Right atrium auricular region (tissue), 2 donors: ENCODE data around the gene MIAT. TPM values are rescaled to one million over a fixed set of nuclear protein-coding genes. Genes with fewer than 3 reads are reported as not detected.

Experiments used
- DNase-seq: peaks from one replicate; pipeline ENCODE4 v3.0.0-alpha.2; 2019; ENCODE audit warnings: low spot score
- H3K27ac ChIP-seq, 2 donors: fragments of 200-600 bp; sonication (generic); 1 replicate in 1 of 2; 2 replicates in 1 of 2; pipeline ENCODE4 v1.5.1; 2016 to 2019
- H3K27me3 ChIP-seq, 2 donors: fragments of 200-600 bp; sonication (generic); one replicate each; pipeline versions ENCODE4 v1.5.1 to v1.6.0; 2017 to 2019
- H3K36me3 ChIP-seq: fragments of 200-600 bp; sonication (generic); one replicate; pipeline ENCODE4 v1.5.1; 2016
- H3K4me1 ChIP-seq, 2 donors: fragments of 200-600 bp; sonication (generic); one replicate each; pipeline versions ENCODE4 v1.5.1 to v1.6.0; 2017 to 2019
- H3K4me3 ChIP-seq, 2 donors: fragments of 200-600 bp; sonication (generic); 1 replicate in 1 of 2; 2 replicates in 1 of 2; pipeline ENCODE4 v1.5.1; 2017 to 2019; ENCODE audit warnings: mild to moderate bottlenecking in 1 of 2, moderate library complexity in 1 of 2
- H3K9me3 ChIP-seq, 2 donors: fragments of 200-600 bp; sonication (generic); one replicate each; pipeline ENCODE4 v1.5.1; 2019
- CTCF ChIP-seq, 2 donors: fragments of 200-600 bp; sonication (generic); IDR thresholded peaks; one replicate each; pipeline ENCODE4 v1.5.1; 2019; ENCODE audit warnings: antibody characterized with exemption in 2 of 2
- total RNA-seq, 2 donors: library from RNA; depleted of rRNA; stranded (reverse); fragments of >200 nt; gene quantifications; one replicate each; pipeline ENCODE4 v1.1.0, GENCODE V29; 2016

The MIAT gene
- total RNA-seq, 2 donors from 2014 or later: 0.19 to 2.0 TPM

- Histone ChIP-seq H3K27me3 (peaks cover 15 to 19% of the 10 kb centered on the region in 2 donors), H3K9me3 (no peaks in the 10 kb centered on the region), H3K27ac (no peak overlapping the region)
Measured at GRCh38 chr22:26658161-26658560, 773 bp downstream of the MIAT start.

DNA sequence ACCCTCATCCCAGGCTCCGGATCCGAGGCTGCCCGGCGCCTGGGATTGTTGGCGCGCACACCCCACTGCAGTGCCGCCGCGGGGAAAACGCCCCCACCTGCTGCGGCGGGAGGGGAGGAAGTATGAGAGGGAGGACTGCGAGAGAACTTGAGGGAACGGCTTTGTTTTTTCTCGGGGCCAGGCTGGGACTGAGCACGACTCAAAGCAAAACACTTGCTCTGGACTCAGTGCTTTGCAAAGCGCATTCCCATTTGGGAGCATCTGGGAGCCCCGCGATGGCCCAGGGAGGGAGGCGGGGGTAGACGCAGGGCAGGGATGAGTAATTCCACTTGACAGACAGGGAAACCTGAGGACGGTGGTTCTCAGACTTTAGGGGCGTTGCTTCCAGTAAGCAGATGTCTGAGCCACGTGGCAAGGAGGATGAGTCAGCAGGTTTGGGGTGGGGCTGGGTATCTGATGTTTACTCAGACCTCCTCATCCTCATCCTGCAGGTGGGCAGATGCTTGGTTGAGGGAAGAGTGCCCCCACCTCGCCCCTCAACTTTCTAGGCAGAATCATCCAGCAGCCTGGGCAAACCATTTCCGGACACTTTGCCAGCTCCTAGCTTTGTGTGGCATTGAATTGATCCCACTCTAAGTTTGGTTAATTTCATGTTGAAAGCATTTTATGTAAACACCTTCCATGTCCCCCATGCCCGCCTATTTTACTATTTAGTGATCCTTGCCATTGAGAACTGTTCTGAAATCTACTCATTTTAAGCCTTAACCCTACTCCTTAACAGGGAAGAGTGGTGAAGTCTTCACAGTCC lies 1.5 kb downstream of the MIAT start:
- Histone ChIP-seq H3K27me3 (peaks cover 15 to 19% of the 10 kb centered on the region in 2 donors), H3K36me3 (no peaks in the 10 kb centered on the region), H3K9me3 (no peaks in the 10 kb centered on the region), H3K4me1 (peaks cover 0 to 26% of the 10 kb centered on the region in 2 donors), H3K27ac (no peak overlapping the region), H3K4me3 (peak overlapping the region; percentile 1 to 40)
- TF ChIP-seq CTCF (IDR thresholded peaks at IDR 0.05): no peak
- DNase-seq: no peak

More at GRCh38 chr22:26658161-26658560, 773 bp downstream of the MIAT start:
- H3K4me1 ChIP-seq: peaks cover 0 to 26% of the 10 kb centered on the region in 2 donors
- no peaks in the 10 kb centered on the region for H3K36me3 ChIP-seq
- peak overlapping the region in 1 of 2 donors; percentile 40 for H3K4me3 ChIP-seq
- TF ChIP-seq CTCF (IDR thresholded peaks at IDR 0.05): no peak
- DNase-seq: no peak

DNA sequence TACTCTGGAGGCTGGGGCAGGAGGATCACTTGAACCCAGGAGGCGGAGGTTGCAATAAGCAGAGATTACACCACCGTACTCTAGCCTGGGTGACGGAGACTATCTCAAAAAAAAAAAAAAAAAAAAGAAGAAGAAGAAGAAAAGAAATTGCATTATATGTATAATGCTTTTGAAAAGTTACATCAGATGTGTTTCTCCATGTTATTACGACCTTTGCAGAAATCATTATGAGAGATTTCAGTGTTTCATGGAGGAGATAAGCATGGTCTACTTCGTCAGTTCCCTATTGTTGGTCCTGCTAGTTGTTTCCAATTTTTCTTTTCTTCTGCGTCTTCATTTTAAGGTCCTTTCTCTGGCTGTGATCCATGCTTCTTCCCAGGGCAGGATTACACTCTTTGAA lies 3.0 kb downstream of the MIAT start:
- Histone ChIP-seq H3K27me3 (peaks cover 15 to 19% of the 10 kb centered on the region in 2 donors), H3K9me3 (no peaks in the 10 kb centered on the region), H3K36me3 (no peaks in the 10 kb centered on the region), H3K4me3 (no peak overlapping the region), H3K4me1 (peaks cover 0 to 26% of the 10 kb centered on the region in 2 donors), H3K27ac (no peak overlapping the region)
- TF ChIP-seq CTCF (IDR thresholded peaks at IDR 0.05): no peak
- no peak for DNase-seq

GRCh38 chr22:26660961-26661578 lies 3.7 kb downstream of the MIAT start:
- Histone ChIP-seq H3K9me3 (no peaks in the 10 kb centered on the region), H3K4me3 (no peak overlapping the region), H3K27me3 (peaks cover 15 to 19% of the 10 kb centered on the region in 2 donors), H3K4me1 (peaks cover 0 to 26% of the 10 kb centered on the region in 2 donors), H3K27ac (no peak overlapping the region), H3K36me3 (no peaks in the 10 kb centered on the region)
- no peak for TF ChIP-seq CTCF (IDR thresholded peaks at IDR 0.05)
- DNase-seq: no peak

GRCh38 chr22:26662160-26662559 lies 4.8 kb downstream of the MIAT start:
- H3K27ac ChIP-seq: no peak overlapping the region
- H3K9me3 ChIP-seq: no peaks in the 10 kb centered on the region
- DNase-seq: no peak
- H3K36me3 ChIP-seq: no peaks in the 10 kb centered on the region
- H3K4me3 ChIP-seq: no peak overlapping the region
- no peak for TF ChIP-seq CTCF (IDR thresholded peaks at IDR 0.05)
- peaks cover 14 to 16% of the 10 kb centered on the region in 2 donors for H3K27me3 ChIP-seq
- H3K4me1 ChIP-seq: peaks cover 0 to 22% of the 10 kb centered on the region in 2 donors
